B cell (primary cell): ENCODE results near the gene EIF2S1.

ENCODE experiments used
- EZH2 ChIP-seq: IDR thresholded peaks from 2 replicates; pipeline ENCODE4 v1.6.1; 2012; ENCODE audit warnings: borderline replicate concordance, low read depth, mild to moderate bottlenecking, moderate library complexity, low read length; ENCODE audit not compliant: insufficient read depth, poor library complexity, severe bottlenecking
- TF ChIP-seq, protein P1 (sequence below): fragments of 200-600 bp; IDR thresholded peaks from one replicate; pipeline ENCODE4 v1.8.0; 2022; ENCODE audit warnings: antibody characterized with exemption, mild to moderate bottlenecking

- TF ChIP-seq, protein P1, sequence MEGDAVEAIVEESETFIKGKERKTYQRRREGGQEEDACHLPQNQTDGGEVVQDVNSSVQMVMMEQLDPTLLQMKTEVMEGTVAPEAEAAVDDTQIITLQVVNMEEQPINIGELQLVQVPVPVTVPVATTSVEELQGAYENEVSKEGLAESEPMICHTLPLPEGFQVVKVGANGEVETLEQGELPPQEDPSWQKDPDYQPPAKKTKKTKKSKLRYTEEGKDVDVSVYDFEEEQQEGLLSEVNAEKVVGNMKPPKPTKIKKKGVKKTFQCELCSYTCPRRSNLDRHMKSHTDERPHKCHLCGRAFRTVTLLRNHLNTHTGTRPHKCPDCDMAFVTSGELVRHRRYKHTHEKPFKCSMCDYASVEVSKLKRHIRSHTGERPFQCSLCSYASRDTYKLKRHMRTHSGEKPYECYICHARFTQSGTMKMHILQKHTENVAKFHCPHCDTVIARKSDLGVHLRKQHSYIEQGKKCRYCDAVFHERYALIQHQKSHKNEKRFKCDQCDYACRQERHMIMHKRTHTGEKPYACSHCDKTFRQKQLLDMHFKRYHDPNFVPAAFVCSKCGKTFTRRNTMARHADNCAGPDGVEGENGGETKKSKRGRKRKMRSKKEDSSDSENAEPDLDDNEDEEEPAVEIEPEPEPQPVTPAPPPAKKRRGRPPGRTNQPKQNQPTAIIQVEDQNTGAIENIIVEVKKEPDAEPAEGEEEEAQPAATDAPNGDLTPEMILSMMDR, result no peak
- TF ChIP-seq EZH2, result no peak
These were observed 27.7 kb upstream of the EIF2S1 start for GRCh38 chr14:67332468-67332867.
